GM12892 (cell line): ENCODE measurements around the gene JAKMIP1.
A peak's percentile ranks its signal among the peaks of the same experiment; 100 is the strongest.

ENCODE experiments used
- POLR2A ChIP-seq: IDR thresholded peaks from 2 replicates; pipeline ENCODE4 v1.6.1; 2011; ENCODE audit warnings: low read depth, low read length, control low read depth
- POLR2AphosphoS5 ChIP-seq: IDR thresholded peaks from 2 replicates; pipeline ENCODE4 v1.6.1; 2011; ENCODE audit warnings: low read depth, low read length, control low read depth
- TAF1 ChIP-seq: IDR thresholded peaks from 2 replicates; pipeline ENCODE4 v1.6.1; 2011; ENCODE audit warnings: low read depth, mild to moderate bottlenecking, control low read depth, low read length, borderline replicate concordance

- TF ChIP-seq POLR2A = peak; percentile 83
- peak; percentile 59; the same call in 1 of the 2 replicates for TF ChIP-seq TAF1
- peak; percentile 83 for TF ChIP-seq POLR2AphosphoS5
These were observed 16.6 kb downstream of the JAKMIP1 start for GRCh38 chr4:6183740-6184139.
